ENCODE results near the gene CABYR.

Gene CABYR

GRCh38 chr18:24201699-24202687, 63.1 kb downstream of the CABYR start:
- Histone ChIP-seq H3K79me1 (ENCODE audit: low read depth, low read length) (no peaks in the 10 kb centered on the region), H3K4me1 (ENCODE audit: control insufficient read depth in 2 of 2, insufficient read depth in 1 of 2, low read depth in 1 of 2, low read length in 2 of 2) (peaks cover 0 to 9% of the 10 kb centered on the region in 2 donors), H2BK120ac (ENCODE audit: low read depth, low read length) (no peak overlapping the region), H3K27me3 (ENCODE audit: control insufficient read depth in 3 of 3, insufficient read depth in 3 of 3, low read depth in 1 of 3, low read length in 3 of 3) (no peaks in the 10 kb centered on the region), H2AK5ac (ENCODE audit: low read depth, low read length) (no peak overlapping the region), H3K27ac (replicated peaks; ENCODE audit: low read length) (no peak overlapping the region), H2BK12ac (ENCODE audit: low read length) (no peak overlapping the region), H3K14ac (ENCODE audit: low read length) (no peak overlapping the region), H2BK5ac (ENCODE audit: low read length) (no peak overlapping the region), H3K4me3 (ENCODE audit: low read length in 2 of 2) (no peak overlapping the region), H2AFZ (ENCODE audit: low read length) (no peak overlapping the region), H3K4me2 (ENCODE audit: insufficient read depth, low read length, poor library complexity, severe bottlenecking) (no peak overlapping the region), H4K91ac (ENCODE audit: low read depth, low read length, poor library complexity) (no peak overlapping the region), H3K36me3 (replicated peaks in 1 of 2; ENCODE audit: control insufficient read depth in 2 of 2, insufficient read depth in 2 of 2, low read length in 2 of 2) (peaks cover 0 to 5% of the 10 kb centered on the region in 2 donors), H3K9me3 (replicated peaks in 1 of 2; ENCODE audit: control insufficient read depth in 2 of 2, insufficient read depth in 1 of 2, low read depth in 1 of 2, low read length in 2 of 2) (no peaks in the 10 kb centered on the region), H3K23ac (ENCODE audit: low read depth, low read length, poor library complexity) (no peak overlapping the region), H3K9ac (ENCODE audit: low read depth, low read length, poor library complexity) (no peak overlapping the region), H2BK15ac (ENCODE audit: low read length) (no peak overlapping the region), H3K4ac (ENCODE audit: low read length) (no peak overlapping the region), H4K8ac (ENCODE audit: low read depth, low read length) (no peak overlapping the region), H3K18ac (ENCODE audit: low read length) (no peak overlapping the region)
- DNase-seq (ENCODE audit: low spot score): no peak
- no CpG with 5 or more reads among the region's 8 CpGs for WGBS, 2 donors (ENCODE audit: extremely low coverage in 2 of 2, insufficient read length in 2 of 2, insufficient replicate concordance in 1 of 2)

- Histone ChIP-seq H3K23ac (ENCODE audit: low read depth, low read length, poor library complexity) (no peak overlapping the region), H2AK5ac (ENCODE audit: low read depth, low read length) (no peak overlapping the region), H2AFZ (ENCODE audit: low read length) (no peak overlapping the region), H3K4me3 (ENCODE audit: low read length in 2 of 2) (no peak overlapping the region), H2BK15ac (ENCODE audit: low read length) (no peak overlapping the region), H3K27ac (replicated peaks; ENCODE audit: low read length) (no peak overlapping the region), H2BK120ac (ENCODE audit: low read depth, low read length) (no peak overlapping the region), H2BK12ac (ENCODE audit: low read length) (no peak overlapping the region), H3K9ac (ENCODE audit: low read depth, low read length, poor library complexity) (no peak overlapping the region), H3K27me3 (ENCODE audit: control insufficient read depth in 3 of 3, insufficient read depth in 3 of 3, low read depth in 1 of 3, low read length in 3 of 3) (no peaks in the 10 kb centered on the region), H3K14ac (ENCODE audit: low read length) (no peak overlapping the region), H4K8ac (ENCODE audit: low read depth, low read length) (no peak overlapping the region), H3K4me1 (ENCODE audit: control insufficient read depth in 2 of 2, insufficient read depth in 1 of 2, low read depth in 1 of 2, low read length in 2 of 2) (peaks cover 2 to 9% of the 10 kb centered on the region in 2 donors), H3K4ac (ENCODE audit: low read length) (no peak overlapping the region), H3K18ac (ENCODE audit: low read length) (no peak overlapping the region), H3K4me2 (ENCODE audit: insufficient read depth, low read length, poor library complexity, severe bottlenecking) (no peak overlapping the region), H3K9me3 (replicated peaks in 1 of 2; ENCODE audit: control insufficient read depth in 2 of 2, insufficient read depth in 1 of 2, low read depth in 1 of 2, low read length in 2 of 2) (no peaks in the 10 kb centered on the region), H2BK5ac (ENCODE audit: low read length) (no peak overlapping the region), H4K91ac (ENCODE audit: low read depth, low read length, poor library complexity) (no peak overlapping the region), H3K79me1 (ENCODE audit: low read depth, low read length) (no peaks in the 10 kb centered on the region), H3K36me3 (replicated peaks in 1 of 2; ENCODE audit: control insufficient read depth in 2 of 2, insufficient read depth in 2 of 2, low read length in 2 of 2) (no peaks in the 10 kb centered on the region)
- WGBS, 2 donors (ENCODE audit: extremely low coverage in 2 of 2, insufficient read length in 2 of 2, insufficient replicate concordance in 1 of 2): no CpG with 5 or more reads among the region's 3 CpGs
- no peak for DNase-seq (ENCODE audit: low spot score)
These were observed 66.0 kb downstream of the CABYR start for GRCh38 chr18:24204904-24205303.

GRCh38 chr18:24208270-24209035, 69.6 kb downstream of the CABYR start:
- H2BK15ac ChIP-seq (ENCODE audit: low read length): no peak overlapping the region
- H3K18ac ChIP-seq (ENCODE audit: low read length): no peak overlapping the region
- H3K9ac ChIP-seq (ENCODE audit: low read depth, low read length, poor library complexity): no peak overlapping the region
- no peak overlapping the region for H4K8ac ChIP-seq (ENCODE audit: low read depth, low read length)
- H3K9me3 ChIP-seq (replicated peaks in 1 of 2; ENCODE audit: control insufficient read depth in 2 of 2, insufficient read depth in 1 of 2, low read depth in 1 of 2, low read length in 2 of 2): no peaks in the 10 kb centered on the region
- no peak overlapping the region for H3K4me2 ChIP-seq (ENCODE audit: insufficient read depth, low read length, poor library complexity, severe bottlenecking)
- H3K79me1 ChIP-seq (ENCODE audit: low read depth, low read length): no peaks in the 10 kb centered on the region
- WGBS, 2 donors (ENCODE audit: extremely low coverage in 2 of 2, insufficient read length in 2 of 2, insufficient replicate concordance in 1 of 2): no CpG with 5 or more reads among the region's 2 CpGs
- H2AFZ ChIP-seq (ENCODE audit: low read length): no peak overlapping the region
- no peak overlapping the region for H2AK5ac ChIP-seq (ENCODE audit: low read depth, low read length)
- H2BK120ac ChIP-seq (ENCODE audit: low read depth, low read length): no peak overlapping the region
- H3K14ac ChIP-seq (ENCODE audit: low read length): no peak overlapping the region
- no peaks in the 10 kb centered on the region for H3K36me3 ChIP-seq (replicated peaks in 1 of 2; ENCODE audit: control insufficient read depth in 2 of 2, insufficient read depth in 2 of 2, low read length in 2 of 2)
- no peak overlapping the region for H3K4ac ChIP-seq (ENCODE audit: low read length)
- H3K27ac ChIP-seq (replicated peaks; ENCODE audit: low read length): no peak overlapping the region
- no peak overlapping the region for H2BK5ac ChIP-seq (ENCODE audit: low read length)
- no peak overlapping the region for H3K23ac ChIP-seq (ENCODE audit: low read depth, low read length, poor library complexity)
- H3K27me3 ChIP-seq (ENCODE audit: control insufficient read depth in 3 of 3, insufficient read depth in 3 of 3, low read depth in 1 of 3, low read length in 3 of 3): no peaks in the 10 kb centered on the region
- peaks cover 0 to 2% of the 10 kb centered on the region in 2 donors for H3K4me1 ChIP-seq (ENCODE audit: control insufficient read depth in 2 of 2, insufficient read depth in 1 of 2, low read depth in 1 of 2, low read length in 2 of 2)
- H2BK12ac ChIP-seq (ENCODE audit: low read length): no peak overlapping the region
- no peak for DNase-seq (ENCODE audit: low spot score)
- no peak overlapping the region for H4K91ac ChIP-seq (ENCODE audit: low read depth, low read length, poor library complexity)
- no peak overlapping the region for H3K4me3 ChIP-seq (ENCODE audit: low read length in 2 of 2)

GRCh38 chr18:24209558-24209957, 70.7 kb downstream of the CABYR start:
- Histone ChIP-seq H4K8ac (ENCODE audit: low read depth, low read length) (no peak overlapping the region), H3K27ac (replicated peaks; ENCODE audit: low read length) (no peak overlapping the region), H3K27me3 (ENCODE audit: control insufficient read depth in 3 of 3, insufficient read depth in 3 of 3, low read depth in 1 of 3, low read length in 3 of 3) (no peaks in the 10 kb centered on the region), H2BK15ac (ENCODE audit: low read length) (no peak overlapping the region), H3K23ac (ENCODE audit: low read depth, low read length, poor library complexity) (no peak overlapping the region), H3K4ac (ENCODE audit: low read length) (no peak overlapping the region), H3K9me3 (replicated peaks in 1 of 2; ENCODE audit: control insufficient read depth in 2 of 2, insufficient read depth in 1 of 2, low read depth in 1 of 2, low read length in 2 of 2) (no peaks in the 10 kb centered on the region), H3K14ac (ENCODE audit: low read length) (no peak overlapping the region), H4K91ac (ENCODE audit: low read depth, low read length, poor library complexity) (no peak overlapping the region), H3K4me3 (ENCODE audit: low read length in 2 of 2) (no peak overlapping the region), H3K36me3 (replicated peaks in 1 of 2; ENCODE audit: control insufficient read depth in 2 of 2, insufficient read depth in 2 of 2, low read length in 2 of 2) (peaks cover 0 to 7% of the 10 kb centered on the region in 2 donors), H3K9ac (ENCODE audit: low read depth, low read length, poor library complexity) (no peak overlapping the region), H3K4me2 (ENCODE audit: insufficient read depth, low read length, poor library complexity, severe bottlenecking) (no peak overlapping the region), H3K79me1 (ENCODE audit: low read depth, low read length) (no peaks in the 10 kb centered on the region), H2AK5ac (ENCODE audit: low read depth, low read length) (no peak overlapping the region), H3K4me1 (ENCODE audit: control insufficient read depth in 2 of 2, insufficient read depth in 1 of 2, low read depth in 1 of 2, low read length in 2 of 2) (peaks cover 0 to 8% of the 10 kb centered on the region in 2 donors), H2BK5ac (ENCODE audit: low read length) (no peak overlapping the region), H2BK12ac (ENCODE audit: low read length) (no peak overlapping the region), H3K18ac (ENCODE audit: low read length) (no peak overlapping the region), H2AFZ (ENCODE audit: low read length) (no peak overlapping the region), H2BK120ac (ENCODE audit: low read depth, low read length) (no peak overlapping the region)
- no peak for DNase-seq (ENCODE audit: low spot score)
- WGBS, 2 donors (ENCODE audit: extremely low coverage in 2 of 2, insufficient read length in 2 of 2, insufficient replicate concordance in 1 of 2): no CpG with 5 or more reads among the region's 6 CpGs

Measured in neuronal stem cell (in vitro differentiated cells).